ENCODE data around the gene HBS1L.

The HBS1L gene

GRCh38 chr6:135073756-135074393, 19.3 kb upstream of the HBS1L start:
- no peaks in the 10 kb centered on the region for H3K27me3 ChIP-seq (ENCODE audit: insufficient read depth, low read length, poor library complexity)
- H2BK15ac ChIP-seq (replicated peaks; ENCODE audit: low read depth), result no peak overlapping the region
- H3K9ac ChIP-seq (ENCODE audit: low read length), result no peak overlapping the region
- no peak overlapping the region for H2BK120ac ChIP-seq (ENCODE audit: low read depth, low read length)
- no peak for DNase-seq
- H3K56ac ChIP-seq (ENCODE audit: low read length), result no peak overlapping the region
- H4K5ac ChIP-seq (ENCODE audit: low read length), result no peak overlapping the region
- no peak overlapping the region for H2AK5ac ChIP-seq (ENCODE audit: low read length)
- no peak overlapping the region for H3K18ac ChIP-seq (ENCODE audit: low read length)
- H3K79me2 ChIP-seq (ENCODE audit: control insufficient read depth, insufficient read depth, low read length), result no peaks in the 10 kb centered on the region
- H3K4me2 ChIP-seq (ENCODE audit: low read length), result no peak overlapping the region
- H3K4ac ChIP-seq (ENCODE audit: low read depth, low read length), result no peak overlapping the region
- WGBS (ENCODE audit: extremely low coverage, insufficient coverage, low lambda C conversion rate), result no CpG with 5 or more reads among the region's 2 CpGs
- no peaks in the 10 kb centered on the region for H3K79me1 ChIP-seq (ENCODE audit: low read length)
- no peaks in the 10 kb centered on the region for H3K4me1 ChIP-seq (ENCODE audit: control insufficient read depth, low read depth, low read length)
- H3K23ac ChIP-seq (ENCODE audit: low read length), result no peak overlapping the region
- H3K4me3 ChIP-seq (ENCODE audit: low read length), result no peak overlapping the region
- H2BK5ac ChIP-seq (ENCODE audit: low read length), result no peak overlapping the region
- H3K27ac ChIP-seq (ENCODE audit: low read depth, low read length), result no peak overlapping the region
- H4K8ac ChIP-seq (ENCODE audit: low read depth, low read length), result no peak overlapping the region
- no peaks in the 10 kb centered on the region for H3K36me3 ChIP-seq (ENCODE audit: control insufficient read depth, insufficient read depth, low read length)

GRCh38 chr6:135073217-135073616, 18.6 kb upstream of the HBS1L start:
- Histone ChIP-seq H3K56ac (ENCODE audit: low read length) (no peak overlapping the region), H2BK15ac (replicated peaks; ENCODE audit: low read depth) (no peak overlapping the region), H3K4me3 (ENCODE audit: low read length) (no peak overlapping the region), H3K4ac (ENCODE audit: low read depth, low read length) (no peak overlapping the region), H2AK5ac (ENCODE audit: low read length) (no peak overlapping the region), H3K79me1 (ENCODE audit: low read length) (no peaks in the 10 kb centered on the region), H2BK5ac (ENCODE audit: low read length) (no peak overlapping the region), H3K36me3 (ENCODE audit: control insufficient read depth, insufficient read depth, low read length) (no peaks in the 10 kb centered on the region), H4K8ac (ENCODE audit: low read depth, low read length) (no peak overlapping the region), H3K4me2 (ENCODE audit: low read length) (no peak overlapping the region), H3K27ac (ENCODE audit: low read depth, low read length) (no peak overlapping the region), H2BK120ac (ENCODE audit: low read depth, low read length) (no peak overlapping the region), H3K9ac (ENCODE audit: low read length) (no peak overlapping the region), H3K4me1 (ENCODE audit: control insufficient read depth, low read depth, low read length) (no peaks in the 10 kb centered on the region), H3K18ac (ENCODE audit: low read length) (no peak overlapping the region), H3K27me3 (ENCODE audit: insufficient read depth, low read length, poor library complexity) (no peaks in the 10 kb centered on the region), H4K5ac (ENCODE audit: low read length) (no peak overlapping the region), H3K23ac (ENCODE audit: low read length) (no peak overlapping the region), H3K79me2 (ENCODE audit: control insufficient read depth, insufficient read depth, low read length) (no peaks in the 10 kb centered on the region)
- no peak for DNase-seq
- no CpG with 5 or more reads among the region's 1 CpG for WGBS (ENCODE audit: extremely low coverage, insufficient coverage, low lambda C conversion rate)

DNA sequence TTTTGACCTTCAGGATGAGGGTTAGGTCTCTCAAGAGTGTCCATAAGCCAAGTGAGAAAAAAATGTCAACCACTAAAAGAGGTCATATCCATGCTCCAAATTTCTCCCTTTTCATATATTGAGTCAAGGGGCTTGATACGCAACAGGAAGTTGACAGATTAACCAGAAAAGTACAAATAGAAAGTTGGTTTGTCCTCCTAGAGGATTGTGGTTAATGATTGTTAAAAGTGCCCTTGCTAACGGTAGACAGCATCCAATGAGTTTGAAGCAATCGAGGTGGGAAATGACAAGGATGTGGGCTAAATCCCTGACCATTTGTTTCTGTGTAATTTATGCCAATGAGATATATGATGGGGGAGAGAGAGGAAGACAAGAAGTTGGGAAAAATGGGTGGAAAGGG, 18.1 kb upstream of the HBS1L start:
- Histone ChIP-seq H2BK5ac (ENCODE audit: low read length) (no peak overlapping the region), H3K36me3 (ENCODE audit: control insufficient read depth, insufficient read depth, low read length) (no peaks in the 10 kb centered on the region), H2AK5ac (ENCODE audit: low read length) (no peak overlapping the region), H3K56ac (ENCODE audit: low read length) (no peak overlapping the region), H3K27ac (ENCODE audit: low read depth, low read length) (no peak overlapping the region), H4K8ac (ENCODE audit: low read depth, low read length) (no peak overlapping the region), H3K4me3 (ENCODE audit: low read length) (no peak overlapping the region), H3K4ac (ENCODE audit: low read depth, low read length) (no peak overlapping the region), H3K79me1 (ENCODE audit: low read length) (no peaks in the 10 kb centered on the region), H4K5ac (ENCODE audit: low read length) (no peak overlapping the region), H3K23ac (ENCODE audit: low read length) (no peak overlapping the region), H3K4me1 (ENCODE audit: control insufficient read depth, low read depth, low read length) (no peaks in the 10 kb centered on the region), H3K9ac (ENCODE audit: low read length) (no peak overlapping the region), H3K18ac (ENCODE audit: low read length) (no peak overlapping the region), H2BK120ac (ENCODE audit: low read depth, low read length) (no peak overlapping the region), H3K4me2 (ENCODE audit: low read length) (no peak overlapping the region), H2BK15ac (replicated peaks; ENCODE audit: low read depth) (no peak overlapping the region), H3K27me3 (ENCODE audit: insufficient read depth, low read length, poor library complexity) (no peaks in the 10 kb centered on the region), H3K79me2 (ENCODE audit: control insufficient read depth, insufficient read depth, low read length) (no peaks in the 10 kb centered on the region)
- WGBS (ENCODE audit: extremely low coverage, insufficient coverage, low lambda C conversion rate), result no CpG with 5 or more reads among the region's 3 CpGs
- no peak for DNase-seq

GRCh38 chr6:135071541-135071940, 16.9 kb upstream of the HBS1L start:
- no peaks in the 10 kb centered on the region for H3K4me1 ChIP-seq (ENCODE audit: control insufficient read depth, low read depth, low read length)
- no peaks in the 10 kb centered on the region for H3K36me3 ChIP-seq (ENCODE audit: control insufficient read depth, insufficient read depth, low read length)
- no peak overlapping the region for H2AK5ac ChIP-seq (ENCODE audit: low read length)
- no peak overlapping the region for H4K5ac ChIP-seq (ENCODE audit: low read length)
- no peak overlapping the region for H4K8ac ChIP-seq (ENCODE audit: low read depth, low read length)
- H3K4ac ChIP-seq (ENCODE audit: low read depth, low read length), result no peak overlapping the region
- H3K4me2 ChIP-seq (ENCODE audit: low read length), result no peak overlapping the region
- no peak overlapping the region for H3K56ac ChIP-seq (ENCODE audit: low read length)
- H2BK5ac ChIP-seq (ENCODE audit: low read length), result no peak overlapping the region
- no peak overlapping the region for H2BK120ac ChIP-seq (ENCODE audit: low read depth, low read length)
- H3K23ac ChIP-seq (ENCODE audit: low read length), result no peak overlapping the region
- H3K79me2 ChIP-seq (ENCODE audit: control insufficient read depth, insufficient read depth, low read length), result no peaks in the 10 kb centered on the region
- no peak overlapping the region for H3K4me3 ChIP-seq (ENCODE audit: low read length)
- H3K27me3 ChIP-seq (ENCODE audit: insufficient read depth, low read length, poor library complexity), result no peaks in the 10 kb centered on the region
- no peak overlapping the region for H3K27ac ChIP-seq (ENCODE audit: low read depth, low read length)
- H3K9ac ChIP-seq (ENCODE audit: low read length), result no peak overlapping the region
- no peak for DNase-seq
- no peak overlapping the region for H2BK15ac ChIP-seq (replicated peaks; ENCODE audit: low read depth)
- no peak overlapping the region for H3K18ac ChIP-seq (ENCODE audit: low read length)
- no peaks in the 10 kb centered on the region for H3K79me1 ChIP-seq (ENCODE audit: low read length)

- no peak overlapping the region for H3K18ac ChIP-seq (ENCODE audit: low read length)
These were observed 13.3 kb upstream of the HBS1L start for GRCh38 chr6:135067911-135068310.

GRCh38 chr6:135066806-135067205, 12.2 kb upstream of the HBS1L start:
- H3K27me3 ChIP-seq (ENCODE audit: insufficient read depth, low read length, poor library complexity), result no peaks in the 10 kb centered on the region
- H3K56ac ChIP-seq (ENCODE audit: low read length), result no peak overlapping the region
- no peak overlapping the region for H3K4me2 ChIP-seq (ENCODE audit: low read length)
- H3K79me1 ChIP-seq (ENCODE audit: low read length), result no peaks in the 10 kb centered on the region
- peak; percentile 3 for DNase-seq
- H2BK15ac ChIP-seq (replicated peaks; ENCODE audit: low read depth), result no peak overlapping the region
- no peak overlapping the region for H3K4ac ChIP-seq (ENCODE audit: low read depth, low read length)
- H3K9ac ChIP-seq (ENCODE audit: low read length), result no peak overlapping the region
- H3K27ac ChIP-seq (ENCODE audit: low read depth, low read length), result no peak overlapping the region
- no peak overlapping the region for H3K18ac ChIP-seq (ENCODE audit: low read length)
- no peak overlapping the region for H2BK120ac ChIP-seq (ENCODE audit: low read depth, low read length)
- no peak overlapping the region for H2BK5ac ChIP-seq (ENCODE audit: low read length)
- H3K4me3 ChIP-seq (ENCODE audit: low read length), result no peak overlapping the region
- H4K8ac ChIP-seq (ENCODE audit: low read depth, low read length), result no peak overlapping the region
- H2AK5ac ChIP-seq (ENCODE audit: low read length), result no peak overlapping the region
- no CpG with 5 or more reads among the region's 3 CpGs for WGBS (ENCODE audit: extremely low coverage, insufficient coverage, low lambda C conversion rate)
- H3K23ac ChIP-seq (ENCODE audit: low read length), result no peak overlapping the region
- no peaks in the 10 kb centered on the region for H3K36me3 ChIP-seq (ENCODE audit: control insufficient read depth, insufficient read depth, low read length)
- peaks cover 8% of the 10 kb centered on the region for H3K4me1 ChIP-seq (ENCODE audit: control insufficient read depth, low read depth, low read length)
- H3K79me2 ChIP-seq (ENCODE audit: control insufficient read depth, insufficient read depth, low read length), result no peaks in the 10 kb centered on the region
- no peak overlapping the region for H4K5ac ChIP-seq (ENCODE audit: low read length)

More at GRCh38 chr6:135067911-135068310, 13.3 kb upstream of the HBS1L start:
- Histone ChIP-seq H2BK120ac (ENCODE audit: low read depth, low read length) (no peak overlapping the region), H3K4ac (ENCODE audit: low read depth, low read length) (no peak overlapping the region), H3K79me2 (ENCODE audit: control insufficient read depth, insufficient read depth, low read length) (no peaks in the 10 kb centered on the region), H3K4me1 (ENCODE audit: control insufficient read depth, low read depth, low read length) (peaks cover 8% of the 10 kb centered on the region), H4K5ac (ENCODE audit: low read length) (no peak overlapping the region), H2BK15ac (replicated peaks; ENCODE audit: low read depth) (no peak overlapping the region), H3K36me3 (ENCODE audit: control insufficient read depth, insufficient read depth, low read length) (no peaks in the 10 kb centered on the region), H2BK5ac (ENCODE audit: low read length) (no peak overlapping the region), H3K79me1 (ENCODE audit: low read length) (no peaks in the 10 kb centered on the region), H3K56ac (ENCODE audit: low read length) (no peak overlapping the region), H3K23ac (ENCODE audit: low read length) (no peak overlapping the region), H2AK5ac (ENCODE audit: low read length) (no peak overlapping the region), H4K8ac (ENCODE audit: low read depth, low read length) (no peak overlapping the region), H3K4me2 (ENCODE audit: low read length) (no peak overlapping the region), H3K27me3 (ENCODE audit: insufficient read depth, low read length, poor library complexity) (no peaks in the 10 kb centered on the region), H3K4me3 (ENCODE audit: low read length) (no peak overlapping the region), H3K27ac (ENCODE audit: low read depth, low read length) (no peak overlapping the region), H3K9ac (ENCODE audit: low read length) (no peak overlapping the region)
- no peak for DNase-seq
- WGBS (ENCODE audit: extremely low coverage, insufficient coverage, low lambda C conversion rate), result no CpG with 5 or more reads among the region's 2 CpGs

Data from mesendoderm (in vitro differentiated cells).